ENCODE results near the gene PXDN. TPM values are rescaled to one million over a fixed set of nuclear protein-coding genes. Genes with fewer than 3 reads are reported as not detected.

The PXDN gene
- total and polyA plus RNA-seq, 4 donors = 10.6 to 109 (median 81.7) TPM

- intact Hi-C loops (cut with DNase I) = no loop called here
- no peaks in the 10 kb centered on the region for H3K9me3 ChIP-seq (ENCODE audit: control insufficient read depth, low read length)
- no peaks in the 10 kb centered on the region for H3K27me3 ChIP-seq (ENCODE audit: control insufficient read depth in 1 of 2, insufficient read depth in 2 of 2, low read length in 1 of 2)
- no peak for ATAC-seq (ENCODE audit: low FRiP score)
- WGBS, 2 donors = 77 to 87% methylated on average over 32 to 33 of the region's 33 CpGs
- no peaks in the 10 kb centered on the region for H3K4me1 ChIP-seq (ENCODE audit: control insufficient read depth in 1 of 2, insufficient read depth in 2 of 2, low read length in 2 of 2)
- H3K4me3 ChIP-seq (ENCODE audit: low read length in 2 of 2) = no peak overlapping the region
- H3K36me3 ChIP-seq (ENCODE audit: control insufficient read depth in 1 of 2, insufficient read depth in 2 of 2, low read length in 1 of 2) = peaks cover 0 to 8% of the 10 kb centered on the region in 2 donors
- H3K27ac ChIP-seq (ENCODE audit: low read depth in 1 of 2, low read length in 2 of 2) = no peak overlapping the region
- no peak for DNase-seq
Observed at GRCh38 chr2:1676913-1677820, 67.1 kb downstream of the PXDN start.

GRCh38 chr2:1676091-1676912 lies 68.0 kb downstream of the PXDN start:
- H3K4me3 ChIP-seq (ENCODE audit: low read length in 2 of 2) = no peak overlapping the region
- ATAC-seq (ENCODE audit: low FRiP score) (no peak), DNase-seq (no peak)
- 79 to 80% methylated on average over 26 of the region's 26 CpGs for WGBS, 2 donors
- no peaks in the 10 kb centered on the region for H3K4me1 ChIP-seq (ENCODE audit: control insufficient read depth in 1 of 2, insufficient read depth in 2 of 2, low read length in 2 of 2)
- no peaks in the 10 kb centered on the region for H3K27me3 ChIP-seq (ENCODE audit: control insufficient read depth in 1 of 2, insufficient read depth in 2 of 2, low read length in 1 of 2)
- no peaks in the 10 kb centered on the region for H3K9me3 ChIP-seq (ENCODE audit: control insufficient read depth, low read length)
- H3K27ac ChIP-seq (ENCODE audit: low read depth in 1 of 2, low read length in 2 of 2) = no peak overlapping the region
- peaks cover 0 to 8% of the 10 kb centered on the region in 2 donors for H3K36me3 ChIP-seq (ENCODE audit: control insufficient read depth in 1 of 2, insufficient read depth in 2 of 2, low read length in 1 of 2)
- intact Hi-C loops (cut with DNase I) = no loop called here

GRCh38 chr2:1675633-1676032 lies 68.7 kb downstream of the PXDN start:
- Histone ChIP-seq H3K36me3 (ENCODE audit: control insufficient read depth in 1 of 2, insufficient read depth in 2 of 2, low read length in 1 of 2) (peaks cover 0 to 8% of the 10 kb centered on the region in 2 donors), H3K9me3 (ENCODE audit: control insufficient read depth, low read length) (no peaks in the 10 kb centered on the region), H3K4me3 (ENCODE audit: low read length in 2 of 2) (no peak overlapping the region), H3K4me1 (ENCODE audit: control insufficient read depth in 1 of 2, insufficient read depth in 2 of 2, low read length in 2 of 2) (no peaks in the 10 kb centered on the region), H3K27ac (ENCODE audit: low read depth in 1 of 2, low read length in 2 of 2) (peak overlapping the region in 1 of 2 donors; percentile 20), H3K27me3 (ENCODE audit: control insufficient read depth in 1 of 2, insufficient read depth in 2 of 2, low read length in 1 of 2) (no peaks in the 10 kb centered on the region)
- peak in 1 of 2 donors; percentile 67 for DNase-seq
- 20 to 22% methylated on average over 8 of the region's 8 CpGs for WGBS, 2 donors
- peak; percentile 40 for ATAC-seq (ENCODE audit: low FRiP score)
- intact Hi-C loops (cut with DNase I) = no loop called here

- no peaks in the 10 kb centered on the region for H3K9me3 ChIP-seq (ENCODE audit: control insufficient read depth, low read length)
- no peaks in the 10 kb centered on the region for H3K4me1 ChIP-seq (ENCODE audit: control insufficient read depth in 1 of 2, insufficient read depth in 2 of 2, low read length in 2 of 2)
- WGBS, 2 donors = 84 to 87% methylated on average over 18 of the region's 18 CpGs
- H3K27ac ChIP-seq (ENCODE audit: low read depth in 1 of 2, low read length in 2 of 2) = no peak overlapping the region
- no peak overlapping the region for H3K4me3 ChIP-seq (ENCODE audit: low read length in 2 of 2)
- ATAC-seq (ENCODE audit: low FRiP score) (no peak), DNase-seq (no peak)
- intact Hi-C loops (cut with DNase I) = no loop called here
- no peaks in the 10 kb centered on the region for H3K27me3 ChIP-seq (ENCODE audit: control insufficient read depth in 1 of 2, insufficient read depth in 2 of 2, low read length in 1 of 2)
- H3K36me3 ChIP-seq (ENCODE audit: control insufficient read depth in 1 of 2, insufficient read depth in 2 of 2, low read length in 1 of 2) = peaks cover 0 to 7% of the 10 kb centered on the region in 2 donors
Observed at GRCh38 chr2:1674766-1675397, 69.4 kb downstream of the PXDN start.

GRCh38 chr2:1674276-1674675 lies 70.0 kb downstream of the PXDN start:
- ATAC-seq (ENCODE audit: low FRiP score) = no peak
- Histone ChIP-seq H3K27ac (ENCODE audit: low read depth in 1 of 2, low read length in 2 of 2) (no peak overlapping the region), H3K36me3 (ENCODE audit: control insufficient read depth in 1 of 2, insufficient read depth in 2 of 2, low read length in 1 of 2) (peaks cover 0 to 7% of the 10 kb centered on the region in 2 donors), H3K27me3 (ENCODE audit: control insufficient read depth in 1 of 2, insufficient read depth in 2 of 2, low read length in 1 of 2) (no peaks in the 10 kb centered on the region), H3K4me3 (ENCODE audit: low read length in 2 of 2) (no peak overlapping the region), H3K4me1 (ENCODE audit: control insufficient read depth in 1 of 2, insufficient read depth in 2 of 2, low read length in 2 of 2) (no peaks in the 10 kb centered on the region), H3K9me3 (ENCODE audit: control insufficient read depth, low read length) (no peaks in the 10 kb centered on the region)
- WGBS, 2 donors = 72 to 73% methylated on average over 9 of the region's 9 CpGs
- intact Hi-C loops (cut with DNase I) = no loop called here
- DNase-seq = no peak

GRCh38 chr2:1673160-1673944 lies 71.0 kb downstream of the PXDN start:
- H3K36me3 ChIP-seq (ENCODE audit: control insufficient read depth in 1 of 2, insufficient read depth in 2 of 2, low read length in 1 of 2) = peaks cover 0 to 7% of the 10 kb centered on the region in 2 donors
- no peak overlapping the region for H3K27ac ChIP-seq (ENCODE audit: low read depth in 1 of 2, low read length in 2 of 2)
- H3K4me3 ChIP-seq (ENCODE audit: low read length in 2 of 2) = no peak overlapping the region
- ATAC-seq (ENCODE audit: low FRiP score) (no peak), DNase-seq (no peak)
- no peaks in the 10 kb centered on the region for H3K27me3 ChIP-seq (ENCODE audit: control insufficient read depth in 1 of 2, insufficient read depth in 2 of 2, low read length in 1 of 2)
- WGBS, 2 donors = 87 to 88% methylated on average over 18 of the region's 18 CpGs
- H3K9me3 ChIP-seq (ENCODE audit: control insufficient read depth, low read length) = no peaks in the 10 kb centered on the region
- no peaks in the 10 kb centered on the region for H3K4me1 ChIP-seq (ENCODE audit: control insufficient read depth in 1 of 2, insufficient read depth in 2 of 2, low read length in 2 of 2)
- intact Hi-C loops (cut with DNase I) = no loop called here

GRCh38 chr2:1672738-1673137 lies 71.6 kb downstream of the PXDN start:
- Histone ChIP-seq H3K27ac (ENCODE audit: low read depth in 1 of 2, low read length in 2 of 2) (no peak overlapping the region), H3K27me3 (ENCODE audit: control insufficient read depth in 1 of 2, insufficient read depth in 2 of 2, low read length in 1 of 2) (no peaks in the 10 kb centered on the region), H3K4me3 (ENCODE audit: low read length in 2 of 2) (no peak overlapping the region), H3K9me3 (ENCODE audit: control insufficient read depth, low read length) (no peaks in the 10 kb centered on the region), H3K36me3 (ENCODE audit: control insufficient read depth in 1 of 2, insufficient read depth in 2 of 2, low read length in 1 of 2) (peaks cover 0 to 7% of the 10 kb centered on the region in 2 donors), H3K4me1 (ENCODE audit: control insufficient read depth in 1 of 2, insufficient read depth in 2 of 2, low read length in 2 of 2) (no peaks in the 10 kb centered on the region)
- ATAC-seq (ENCODE audit: low FRiP score) (no peak), DNase-seq (no peak)
- intact Hi-C loops (cut with DNase I) = no loop called here
- WGBS, 2 donors = 81 to 85% methylated on average over 5 of the region's 5 CpGs

GRCh38 chr2:1671916-1672315 lies 72.4 kb downstream of the PXDN start:
- H3K4me3 ChIP-seq (ENCODE audit: low read length in 2 of 2) = no peak overlapping the region
- H3K9me3 ChIP-seq (ENCODE audit: control insufficient read depth, low read length) = no peaks in the 10 kb centered on the region
- peaks cover 0 to 7% of the 10 kb centered on the region in 2 donors for H3K36me3 ChIP-seq (ENCODE audit: control insufficient read depth in 1 of 2, insufficient read depth in 2 of 2, low read length in 1 of 2)
- H3K27me3 ChIP-seq (ENCODE audit: control insufficient read depth in 1 of 2, insufficient read depth in 2 of 2, low read length in 1 of 2) = no peaks in the 10 kb centered on the region
- no peaks in the 10 kb centered on the region for H3K4me1 ChIP-seq (ENCODE audit: control insufficient read depth in 1 of 2, insufficient read depth in 2 of 2, low read length in 2 of 2)
- WGBS, 2 donors = 73 to 75% methylated on average over 3 of the region's 3 CpGs
- intact Hi-C loops (cut with DNase I) = no loop called here
- DNase-seq = no peak
- ATAC-seq (ENCODE audit: low FRiP score) = no peak
- H3K27ac ChIP-seq (ENCODE audit: low read depth in 1 of 2, low read length in 2 of 2) = no peak overlapping the region
